Pulmonary artery endothelial cell (primary cell): ENCODE results near the gene ZNF142. TPM values are rescaled to one million over a fixed set of nuclear protein-coding genes. Genes with fewer than 3 reads are reported as not detected.

Experiments
- DNase-seq: peaks from one replicate; pipeline ENCODE4 v3.0.0-alpha.2; 2011; ENCODE audit warnings: low read depth, low spot score
- total RNA-seq: library from RNA; depleted of rRNA; stranded (reverse); fragments of >200 nt; gene quantifications from 2 replicates; pipeline ENCODE4 v1.2.3, GENCODE V29; 2014

Gene ZNF142
- total RNA-seq: 7.5 and 11.7 TPM in 2 replicates

GRCh38 chr2:218659258-218659987, at the start of gene ZNF142, which contains the start of gene BCS1L:
TSS of gene ZNF142 (minus strand) at chr2:218659623. CDS start at chr2:218656429, 3,194 bp downstream.
TSS of gene BCS1L (plus strand) at chr2:218659683. CDS start at chr2:218660988, 1,305 bp downstream.
- DNase-seq: peak; percentile 58

GRCh38 chr2:218708086-218708485, 48.7 kb upstream of the ZNF142 start:
- no peak for DNase-seq

GRCh38 chr2:218703341-218703740, 43.9 kb upstream of the ZNF142 start:
- no peak for DNase-seq

- DNase-seq: no peak
Observed at GRCh38 chr2:218701806-218702205, 42.4 kb upstream of the ZNF142 start.

GRCh38 chr2:218698885-218699284, 39.5 kb upstream of the ZNF142 start:
- DNase-seq: no peak

GRCh38 chr2:218694405-218695145, 35.2 kb upstream of the ZNF142 start:
- no peak for DNase-seq

- DNase-seq: no peak
Observed at GRCh38 chr2:218691234-218691633, 31.8 kb upstream of the ZNF142 start.

GRCh38 chr2:218687400-218688060, 28.1 kb upstream of the ZNF142 start:
- peak; percentile 48 for DNase-seq

GRCh38 chr2:218680061-218680460, 20.6 kb upstream of the ZNF142 start:
- no peak for DNase-seq

GRCh38 chr2:218679119-218679518, 19.7 kb upstream of the ZNF142 start:
- DNase-seq: no peak

GRCh38 chr2:218671654-218672566, 12.5 kb upstream of the ZNF142 start, which contains the start of the genes RNF25 and STK36:
TSS of gene RNF25 (minus strand) at chr2:218672002. CDS start at chr2:218671970, 32 bp downstream.
TSS of gene STK36 (plus strand) at chr2:218672086. CDS start at chr2:218672830, 744 bp downstream.
- DNase-seq: peak; percentile 49

- DNase-seq: no peak
Observed at GRCh38 chr2:218671097-218671653, 11.8 kb upstream of the ZNF142 start.

GRCh38 chr2:218664653-218665052, 5.2 kb upstream of the ZNF142 start:
- no peak for DNase-seq

- no peak for DNase-seq
Observed at GRCh38 chr2:218663901-218664300, 4.5 kb upstream of the ZNF142 start.

- DNase-seq: no peak
Observed at GRCh38 chr2:218662827-218663226, 3.4 kb upstream of the ZNF142 start.

GRCh38 chr2:218662377-218662776, 3.0 kb upstream of the ZNF142 start:
- no peak for DNase-seq

GRCh38 chr2:218659988-218660358, 550 bp upstream of the ZNF142 start:
- no peak for DNase-seq

- no peak for DNase-seq
Observed at GRCh38 chr2:218658671-218659257, 659 bp downstream of the ZNF142 start.

- DNase-seq: no peak
Observed at GRCh38 chr2:218655751-218656150, 3.7 kb downstream of the ZNF142 start.

- DNase-seq: no peak
Observed at GRCh38 chr2:218648787-218649100, 10.7 kb downstream of the ZNF142 start.
